K562 (cell line): ENCODE results near the gene HYAL1. TPM values are rescaled to one million over a fixed set of nuclear protein-coding genes. Genes with fewer than 3 reads are reported as not detected.

Experiments used
- ATF3 ChIP-seq, 2 experiments: fragments of 450-650 bp in 1 of 2; sonication (generic) in 1 of 2; formaldehyde crosslinking in 1 of 2; IDR thresholded peaks in 1 of 2; conservative IDR thresholded peaks in 1 of 2; 2 replicates each; pipeline versions ENCODE4 v1.6.1 to v1.8.1; 2016 to 2023; ENCODE audit warnings: mild to moderate bottlenecking in 2 of 2, moderate library complexity in 2 of 2, inconsistent platforms in 1 of 2, missing genetic modification reagents in 1 of 2
- ATF6 ChIP-seq: sonication (generic); formaldehyde crosslinking; IDR thresholded peaks from 2 replicates; pipeline ENCODE4 v1.4.0; 2020; ENCODE audit warnings: mild to moderate bottlenecking, missing genetic modification reagents
- BHLHE40 ChIP-seq: IDR thresholded peaks from 2 replicates; pipeline ENCODE4 v1.6.1; 2011; ENCODE audit warnings: low read length, improper control_type of control experiment
- CBX8 ChIP-seq: fragments of 200-600 bp; sonication (generic); IDR thresholded peaks from 2 replicates; pipeline ENCODE4 v1.6.1; 2012; ENCODE audit warnings: borderline replicate concordance, mixed run types, low read depth, mild to moderate bottlenecking, moderate library complexity, mixed read lengths, low read length, control low read depth, inconsistent platforms; ENCODE audit not compliant: poor library complexity, severe bottlenecking; ENCODE audit errors: extremely low read depth
- CXXC5 ChIP-seq: fragments of 250-450 bp; sonication (Bioruptor Pico); IDR thresholded peaks from 2 replicates; pipeline ENCODE4 v1.8.0; 2022; ENCODE audit warnings: inconsistent platforms, mild to moderate bottlenecking, moderate library complexity
- FOXP4 ChIP-seq: sonication (generic); formaldehyde crosslinking; IDR thresholded peaks from 2 replicates; pipeline ENCODE4 v1.8.0; 2022; ENCODE audit warnings: mild to moderate bottlenecking, missing genetic modification reagents, borderline replicate concordance
- MLX ChIP-seq, 2 experiments: fragments of 450-650 bp in 1 of 2; sonication (generic) in 1 of 2; formaldehyde crosslinking; conservative IDR thresholded peaks; 2 replicates each; pipeline versions ENCODE4 v1.4.0 to v1.8.1; 2020 to 2022; ENCODE audit warnings: mild to moderate bottlenecking in 1 of 2, missing genetic modification reagents in 1 of 2
- POLR3G ChIP-seq: IDR thresholded peaks from 2 replicates; pipeline ENCODE4 v1.6.1; 2011; ENCODE audit not compliant: insufficient read length, insufficient replicate concordance; ENCODE audit errors: extremely low read depth
- RBBP5 ChIP-seq: fragments of 200-600 bp; sonication (generic); IDR thresholded peaks from 2 replicates; pipeline ENCODE4 v1.6.1; 2012; ENCODE audit warnings: borderline replicate concordance, mild to moderate bottlenecking, low read length, control low read depth, inconsistent platforms; ENCODE audit not compliant: insufficient read depth, poor library complexity, severe bottlenecking
- SUPT5H ChIP-seq: fragments of 450-650 bp; IDR thresholded peaks from 2 replicates; pipeline ENCODE4 v1.6.1; 2016
- YY1 ChIP-seq, 3 experiments: IDR thresholded peaks; 2 replicates each; pipeline ENCODE4 v1.6.1; 2011; ENCODE audit warnings: low read length in 2 of 3, mild to moderate bottlenecking in 2 of 3, moderate library complexity in 2 of 3, borderline replicate concordance in 1 of 3, control low read depth in 1 of 3, low read depth in 1 of 3; ENCODE audit not compliant: insufficient read depth in 3 of 3, insufficient replicate concordance in 2 of 3, control insufficient read depth in 1 of 3, insufficient read length in 1 of 3; ENCODE audit errors: extremely low read depth in 1 of 3
- ZNF592 ChIP-seq: fragments of 450-650 bp; IDR thresholded peaks from 2 replicates; pipeline ENCODE4 v1.6.1; 2017; ENCODE audit warnings: antibody characterized with exemption, mild to moderate bottlenecking
- polyA plus RNA-seq, 8 experiments: library from polyadenylated mRNA; depleted of rRNA in 4 of 8; stranded (reverse) in 5 of 8; unstranded in 3 of 8; fragments of >200 nt; fragmentation: Nextera tagmentation in 2 of 8; fragmentation: Illumina TruSeq in 1 of 8; extraction: Ambion mirVana in 2 of 8; extraction: Trizol in 1 of 8; gene quantifications; 2 replicates each; pipeline versions ENCODE4 v1.2.1 to v1.2.3, GENCODE V29; 2011 to 2014; ENCODE audit warnings: inconsistent platforms in 1 of 8, missing spikeins in 1 of 8
- total RNA-seq, 7 experiments: library from RNA; depleted of rRNA in 6 of 7; stranded (reverse); fragments of >200 nt in 6 of 7; fragmentation: Illumina TruSeq in 2 of 7; extraction: Trizol in 2 of 7; gene quantifications; 2 replicates each; pipeline versions ENCODE4 v1.2.1 to v1.2.3, GENCODE V29; 2011 to 2021; ENCODE audit warnings: low replicate concordance in 1 of 7

HYAL1 gene
- total and polyA plus RNA-seq, 9 of the 15 experiments (the other 6 are each of a cell fraction or from before 2014, with no cell fraction given) = 1.4 to 8.5 (median 4.7) TPM

- TF ChIP-seq ZNF592 = peak; percentile 38; the same call in 1 of the 2 replicates
- TF ChIP-seq YY1 (IDR thresholded peaks at IDR 0.05; ENCODE audit: borderline replicate concordance in 1 of 3, control insufficient read depth in 1 of 3, extremely low read depth in 1 of 3, insufficient read depth in 3 of 3, insufficient read length in 1 of 3, insufficient replicate concordance in 2 of 3, low read depth in 1 of 3, low read length in 2 of 3) = peak in 2 of 3 experiments; percentile 32 to 72
- peak; percentile 62 for TF ChIP-seq RBBP5
- 0 out of 2 replicates have a peak, but pooled peaks have one; percentile 41 for TF ChIP-seq SUPT5H
- peak; percentile 73 for TF ChIP-seq BHLHE40
- TF ChIP-seq MLX (CRISPR knock-in tag; conservative IDR thresholded peaks at IDR 0.05) = no peak
- no peak for TF ChIP-seq CBX8
- TF ChIP-seq ATF3 (IDR thresholded peaks at IDR 0.05) = peak; percentile 81
- no peak for TF ChIP-seq ATF3 (CRISPR knock-in tag; conservative IDR thresholded peaks at IDR 0.05)
- TF ChIP-seq CXXC5 (CRISPR knock-in tag) = peak; percentile 61
- TF ChIP-seq ATF6 (CRISPR knock-in tag) = 0 out of 2 replicates have a peak, but pooled peaks have one; percentile 52
- TF ChIP-seq FOXP4 = no peak
- no peak for TF ChIP-seq POLR3G
Observed at GRCh38 chr3:50260027-50260941, 43.1 kb downstream of the HYAL1 start (continued).
